Pons (tissue), 1 donor: ENCODE measurements around the gene NUAK1.

ENCODE experiments used
- DNase-seq: peaks from one replicate; pipeline ENCODE4 v3.0.0-alpha.2; 2016; ENCODE audit warnings: low spot score

NUAK1 gene

GRCh38 chr12:106082216-106083175 lies 56.3 kb downstream of the NUAK1 start:
- DNase-seq, result no peak

- no peak for DNase-seq
These were observed 57.1 kb downstream of the NUAK1 start for GRCh38 chr12:106081606-106082005.

- DNase-seq, result no peak
These were observed 58.0 kb downstream of the NUAK1 start for GRCh38 chr12:106080791-106081170.

GRCh38 chr12:106080041-106080790 lies 58.5 kb downstream of the NUAK1 start:
- DNase-seq, result no peak

- DNase-seq, result no peak
These were observed 59.5 kb downstream of the NUAK1 start for GRCh38 chr12:106079148-106079738.

- DNase-seq, result peak; percentile 82
These were observed 60.3 kb downstream of the NUAK1 start for GRCh38 chr12:106078358-106079010.

- no peak for DNase-seq
These were observed 63.9 kb downstream of the NUAK1 start for GRCh38 chr12:106074706-106075392.

- no peak for DNase-seq
These were observed 64.4 kb downstream of the NUAK1 start for GRCh38 chr12:106074361-106074705.

GRCh38 chr12:106073179-106073578 lies 65.6 kb downstream of the NUAK1 start:
- DNase-seq, result no peak

- DNase-seq, result no peak
These were observed 66.0 kb downstream of the NUAK1 start for GRCh38 chr12:106072751-106073150.

- no peak for DNase-seq
These were observed 67.1 kb downstream of the NUAK1 start for GRCh38 chr12:106071686-106072085.

GRCh38 chr12:106070611-106071010 lies 68.1 kb downstream of the NUAK1 start:
- no peak for DNase-seq

GRCh38 chr12:106070147-106070546 lies 68.6 kb downstream of the NUAK1 start:
- no peak for DNase-seq

- no peak for DNase-seq
These were observed 70.5 kb downstream of the NUAK1 start for GRCh38 chr12:106068296-106068695.

- DNase-seq, result no peak
These were observed 71.0 kb downstream of the NUAK1 start for GRCh38 chr12:106067606-106068205.

GRCh38 chr12:106066726-106067325 lies 71.9 kb downstream of the NUAK1 start:
- no peak for DNase-seq

- no peak for DNase-seq
These were observed 72.6 kb downstream of the NUAK1 start for GRCh38 chr12:106066051-106066705.

GRCh38 chr12:106065506-106065905 lies 73.2 kb downstream of the NUAK1 start:
- no peak for DNase-seq

GRCh38 chr12:106064721-106065021 lies 74.1 kb downstream of the NUAK1 start:
- DNase-seq, result no peak
